MG63 (cell line): ENCODE measurements around the gene GPHB5. TPM values are rescaled to one million over a fixed set of nuclear protein-coding genes. Genes with fewer than 3 reads are reported as not detected.

Source experiments
- DNase-seq: peaks from one replicate; pipeline ENCODE4 v3.0.0-alpha.2; 2020
- H3K27me3 ChIP-seq: fragments of 250-450 bp; sonication (Bioruptor Pico); 2 replicates; pipeline ENCODE4 v1.5.1; 2020; ENCODE audit warnings: mild to moderate bottlenecking, moderate library complexity
- H3K36me3 ChIP-seq: fragments of 250-450 bp; sonication (Bioruptor Pico); 2 replicates; pipeline ENCODE4 v1.5.1; 2020; ENCODE audit warnings: mild to moderate bottlenecking, moderate library complexity
- H3K4me3 ChIP-seq: fragments of 250-450 bp; sonication (Bioruptor Pico); 2 replicates; pipeline ENCODE4 v1.5.1; 2020; ENCODE audit warnings: mild to moderate bottlenecking, moderate library complexity
- H3K9me3 ChIP-seq: fragments of 250-450 bp; sonication (Bioruptor Pico); 2 replicates; pipeline ENCODE4 v1.5.1; 2020; ENCODE audit warnings: mild to moderate bottlenecking, moderate library complexity
- total RNA-seq: library from RNA; depleted of rRNA; stranded (reverse); fragments of >200 nt; shearing (Covaris generic); gene quantifications from 2 replicates; pipeline ENCODE4 v1.2.3, GENCODE V29; 2014; ENCODE audit warnings: low replicate concordance; rRNA removed

The GPHB5 gene
- total RNA-seq, 1 experiment from 2014 or later: not detected

GRCh38 chr14:63276492-63277342 lies 42.0 kb downstream of the GPHB5 start:
- no peaks in the 10 kb centered on the region for H3K36me3 ChIP-seq
- H3K9me3 ChIP-seq: no peaks in the 10 kb centered on the region
- no peak for DNase-seq
- no peaks in the 10 kb centered on the region for H3K27me3 ChIP-seq
- H3K4me3 ChIP-seq: no peak overlapping the region

GRCh38 chr14:63276016-63276415 lies 42.7 kb downstream of the GPHB5 start:
- Histone ChIP-seq H3K4me3 (no peak overlapping the region), H3K9me3 (no peaks in the 10 kb centered on the region), H3K27me3 (no peaks in the 10 kb centered on the region), H3K36me3 (no peaks in the 10 kb centered on the region)
- no peak for DNase-seq

- no peaks in the 10 kb centered on the region for H3K27me3 ChIP-seq
Observed at GRCh38 chr14:63275611-63276010, 43.1 kb downstream of the GPHB5 start.

GRCh38 chr14:63273717-63274655 lies 44.7 kb downstream of the GPHB5 start:
- Histone ChIP-seq H3K27me3 (no peaks in the 10 kb centered on the region), H3K9me3 (no peaks in the 10 kb centered on the region), H3K4me3 (no peak overlapping the region), H3K36me3 (no peaks in the 10 kb centered on the region)
- DNase-seq: no peak

More at GRCh38 chr14:63275611-63276010, 43.1 kb downstream of the GPHB5 start:
- no peaks in the 10 kb centered on the region for H3K36me3 ChIP-seq
- DNase-seq: no peak
- no peak overlapping the region for H3K4me3 ChIP-seq
- H3K9me3 ChIP-seq: no peaks in the 10 kb centered on the region

- H3K4me3 ChIP-seq: no peak overlapping the region
- DNase-seq: no peak
- no peaks in the 10 kb centered on the region for H3K36me3 ChIP-seq
- H3K27me3 ChIP-seq: no peaks in the 10 kb centered on the region
- no peaks in the 10 kb centered on the region for H3K9me3 ChIP-seq
Observed at GRCh38 chr14:63273129-63273528, 45.6 kb downstream of the GPHB5 start.

GRCh38 chr14:63269561-63270225 lies 49.0 kb downstream of the GPHB5 start:
- Histone ChIP-seq H3K27me3 (no peaks in the 10 kb centered on the region), H3K4me3 (no peak overlapping the region), H3K36me3 (no peaks in the 10 kb centered on the region), H3K9me3 (no peaks in the 10 kb centered on the region)
- no peak for DNase-seq

- H3K4me3 ChIP-seq: no peak overlapping the region
- H3K9me3 ChIP-seq: no peaks in the 10 kb centered on the region
- no peaks in the 10 kb centered on the region for H3K36me3 ChIP-seq
- no peaks in the 10 kb centered on the region for H3K27me3 ChIP-seq
- no peak for DNase-seq
Observed at GRCh38 chr14:63268771-63269170, 50.0 kb downstream of the GPHB5 start.

- Histone ChIP-seq H3K27me3 (no peaks in the 10 kb centered on the region), H3K9me3 (no peaks in the 10 kb centered on the region), H3K4me3 (no peak overlapping the region), H3K36me3 (no peaks in the 10 kb centered on the region)
- DNase-seq: no peak
Observed at GRCh38 chr14:63267171-63267570, 51.6 kb downstream of the GPHB5 start.

- no peaks in the 10 kb centered on the region for H3K27me3 ChIP-seq
- no peak overlapping the region for H3K4me3 ChIP-seq
- no peaks in the 10 kb centered on the region for H3K9me3 ChIP-seq
- no peaks in the 10 kb centered on the region for H3K36me3 ChIP-seq
- DNase-seq: no peak
Observed at GRCh38 chr14:63266106-63266505, 52.6 kb downstream of the GPHB5 start.

Other genes with a start within 250 kb of the GPHB5 start
- not detected in 2 replicates for gene RHOJ, start 114.5 kb downstream of the GPHB5 start, total RNA-seq
- 9.2 and 13.2 TPM in 2 replicates for gene PPP2R5E, start 224.4 kb upstream of the GPHB5 start, total RNA-seq